CD14-positive monocyte (primary cell): Measurements from ENCODE around the gene USP28. TPM values are rescaled to one million over a fixed set of nuclear protein-coding genes. Genes with fewer than 3 reads are reported as not detected.

Source experiments
- DNase-seq, 3 donors: peaks; one replicate each; pipeline ENCODE4 v3.0.0-alpha.2; 2011 to 2022
- H2AFZ ChIP-seq: 2 replicates; pipeline ENCODE4 v1.6.0; 2012; ENCODE audit warnings: mild to moderate bottlenecking, low read depth, low read length, inconsistent platforms; ENCODE audit not compliant: insufficient read depth, poor library complexity, severe bottlenecking
- H3K27ac ChIP-seq, 2 donors: 1 replicate in 1 of 2; 2 replicates in 1 of 2; pipeline ENCODE4 v1.5.1; 2012 to 2013; ENCODE audit warnings: low read length in 2 of 2, control low read depth in 1 of 2, inconsistent platforms in 1 of 2, low read depth in 1 of 2, mild to moderate bottlenecking in 1 of 2
- H3K27me3 ChIP-seq, 2 donors: one replicate each; pipeline versions ENCODE4 v1.6.0 to v1.6.1; 2011 to 2013; ENCODE audit warnings: low read length in 2 of 2; ENCODE audit not compliant: control insufficient read depth in 2 of 2, insufficient read depth in 2 of 2
- H3K36me3 ChIP-seq, 2 donors: replicated peaks in 1 of 2; 1 replicate in 1 of 2; 2 replicates in 1 of 2; pipeline versions ENCODE4 v1.5.1 to v1.6.1; 2012 to 2013; ENCODE audit warnings: low read length in 2 of 2, control low read depth in 1 of 2, inconsistent platforms in 1 of 2, mild to moderate bottlenecking in 1 of 2; ENCODE audit not compliant: insufficient read depth in 2 of 2, control insufficient read depth in 1 of 2
- H3K4me1 ChIP-seq, 2 donors: 1 replicate in 1 of 2; 2 replicates in 1 of 2; pipeline versions ENCODE4 v1.5.1 to v1.6.1; 2012 to 2013; ENCODE audit warnings: low read length in 2 of 2, control low read depth in 1 of 2, inconsistent platforms in 1 of 2, mild to moderate bottlenecking in 1 of 2, moderate library complexity in 1 of 2; ENCODE audit not compliant: insufficient read depth in 2 of 2, control insufficient read depth in 1 of 2
- H3K4me2 ChIP-seq: replicated peaks from 2 replicates; pipeline ENCODE3; 2012; ENCODE audit warnings: low read length, moderate library complexity, mild to moderate bottlenecking; ENCODE audit not compliant: poor library complexity, severe bottlenecking; ENCODE audit errors: extremely low read depth
- H3K4me3 ChIP-seq, 3 experiments: fragments of 200-600 bp in 1 of 3; sonication (generic) in 1 of 3; replicated peaks in 1 of 3; 1 replicate in 2 of 3; 2 replicates in 1 of 3; pipeline ENCODE4 v1.5.1; 2011 to 2013; ENCODE audit warnings: low read length in 3 of 3, mild to moderate bottlenecking in 3 of 3, control low read depth in 2 of 3, low read depth in 2 of 3, inconsistent platforms in 1 of 3, moderate library complexity in 1 of 3
- H3K79me2 ChIP-seq: 2 replicates; pipeline ENCODE4 v1.6.0; 2012; ENCODE audit warnings: mild to moderate bottlenecking, control low read depth, inconsistent platforms, low read length, moderate library complexity; ENCODE audit not compliant: insufficient read depth
- H3K9ac ChIP-seq: 2 replicates; pipeline ENCODE4 v1.6.0; 2017; ENCODE audit warnings: low read length, mild to moderate bottlenecking; ENCODE audit not compliant: insufficient read depth, poor library complexity, severe bottlenecking
- H3K9me3 ChIP-seq, 2 donors: replicated peaks in 1 of 2; 1 replicate in 1 of 2; 2 replicates in 1 of 2; pipeline versions ENCODE4 v1.5.1 to v1.6.1; 2012 to 2013; ENCODE audit warnings: low read length in 2 of 2, control low read depth in 1 of 2; ENCODE audit not compliant: control insufficient read depth in 1 of 2, insufficient read depth in 1 of 2
- H4K20me1 ChIP-seq: 2 replicates; pipeline ENCODE4 v1.6.0; 2012; ENCODE audit warnings: mild to moderate bottlenecking, low read length, control low read depth, moderate library complexity; ENCODE audit not compliant: insufficient read depth
- H3K27ac Mint-ChIP-seq, 7 donors: one replicate each; pipeline ENCODE4 v1.8.0; 2020; ENCODE audit warnings: mild to moderate bottlenecking in 7 of 7, mixed read lengths in 7 of 7, moderate library complexity in 6 of 7, inconsistent platforms in 2 of 7
- H3K27me3 Mint-ChIP-seq, 3 donors: one replicate each; pipeline ENCODE4 v1.8.0; 2021 to 2022; ENCODE audit warnings: low read depth in 3 of 3, mild to moderate bottlenecking in 3 of 3, mixed read lengths in 3 of 3, moderate library complexity in 3 of 3, inconsistent platforms in 1 of 3
- H3K36me3 Mint-ChIP-seq, 2 donors: one replicate each; pipeline ENCODE4 v1.8.0; 2020; ENCODE audit warnings: mixed read lengths in 2 of 2, inconsistent platforms in 1 of 2, mild to moderate bottlenecking in 1 of 2
- H3K4me1 Mint-ChIP-seq: one replicate; pipeline ENCODE4 v1.8.0; 2020; ENCODE audit warnings: mild to moderate bottlenecking, mixed read lengths
- H3K4me3 Mint-ChIP-seq, 2 donors: one replicate each; pipeline ENCODE4 v1.8.0; 2020; ENCODE audit warnings: mild to moderate bottlenecking in 2 of 2, mixed read lengths in 2 of 2, moderate library complexity in 1 of 2
- H3K9me3 Mint-ChIP-seq, 7 donors: one replicate each; pipeline ENCODE4 v1.8.0; 2020 to 2022; ENCODE audit warnings: mixed read lengths in 7 of 7, mild to moderate bottlenecking in 6 of 7, moderate library complexity in 6 of 7, inconsistent platforms in 2 of 7
- CTCF ChIP-seq: fragments of 200-600 bp; IDR thresholded peaks from one replicate; pipeline ENCODE4 v1.8.0; 2022; ENCODE audit warnings: antibody characterized with exemption, mild to moderate bottlenecking
- WGBS: methylation state at CpG from one replicate; pipeline ENCODE4 v1.1.5; 2013; ENCODE audit warnings: missing lambda C conversion rate; ENCODE audit not compliant: insufficient coverage; 5-methylcytosine and 5-hydroxymethylcytosine counted together
- intact Hi-C, 2 donors: fragments of 100-400 bp; cut with micrococcal nuclease; formaldehyde crosslinking; loops; one replicate each; pipeline versions ENCODE4 v1.15.0 to v1.15.1; 2023
- polyA plus RNA-seq, 3 donors: library from polyadenylated mRNA; depleted of rRNA in 1 of 3; unstranded in 2 of 3; stranded (reverse) in 1 of 3; fragments of 300-500 nt in 2 of 3; fragments of >200 nt in 1 of 3; fragmentation: Illumina TruSeq in 2 of 3; gene quantifications; 1 replicate in 2 of 3; 2 replicates in 1 of 3; pipeline ENCODE4 v1.2.3, GENCODE V29; 2012 to 2021

Gene USP28
- polyA plus RNA-seq, 3 donors: 13.4 to 21.9 (median 17.7) TPM

DNA sequence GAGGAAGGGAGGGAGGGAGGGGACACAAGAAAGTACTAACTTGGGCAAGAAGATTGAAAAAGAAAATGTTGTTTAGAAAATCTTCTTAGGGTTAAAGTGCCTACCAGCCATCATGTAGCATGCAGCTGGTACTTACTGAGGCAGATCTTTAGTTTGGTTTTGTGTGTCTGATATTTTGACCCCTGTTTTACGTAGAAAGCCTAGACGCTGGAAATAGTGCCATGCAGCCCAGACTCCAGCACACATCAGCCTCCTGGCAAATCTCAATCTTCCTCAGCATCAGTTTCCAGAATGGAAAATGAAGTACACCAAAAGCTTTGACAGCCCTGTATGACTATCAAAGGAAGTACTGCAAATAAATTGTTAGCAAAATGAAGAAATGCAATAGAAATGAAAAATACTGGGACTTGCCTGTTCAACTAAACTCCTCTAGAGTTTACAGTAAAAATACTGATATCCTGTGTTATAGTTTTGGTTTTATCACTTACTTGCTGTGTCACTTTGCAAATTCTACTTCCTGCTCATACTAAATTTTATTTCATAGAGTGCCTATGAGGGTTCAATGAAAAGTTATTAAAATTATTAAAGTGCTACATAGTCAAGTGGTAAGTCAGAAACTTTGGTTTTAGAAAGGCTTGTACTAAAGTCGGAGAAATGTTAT, 7.4 kb downstream of the USP28 start:
- H3K4me3 Mint-ChIP-seq: no peak overlapping the region
- intact Hi-C loops: no loop called here
- no CpG with 5 or more reads among the region's 3 CpGs for WGBS
- no peaks in the 10 kb centered on the region for H3K36me3 ChIP-seq
- no peak overlapping the region for H3K4me3 ChIP-seq
- H3K4me2 ChIP-seq: no peak overlapping the region
- no peak overlapping the region for H2AFZ ChIP-seq
- H3K36me3 Mint-ChIP-seq: peaks cover 12 to 27% of the 10 kb centered on the region in 2 donors
- no peak overlapping the region for H3K27ac ChIP-seq
- no peak for TF ChIP-seq CTCF
- H3K79me2 ChIP-seq: no peaks in the 10 kb centered on the region
- no peak overlapping the region for H3K9ac ChIP-seq
- DNase-seq: no peak
- H3K4me1 Mint-ChIP-seq: peaks cover 8% of the 10 kb centered on the region
- H3K9me3 ChIP-seq: no peaks in the 10 kb centered on the region
- no peaks in the 10 kb centered on the region for H3K4me1 ChIP-seq
- H3K9me3 Mint-ChIP-seq: peaks cover 0 to 2% (median 0%) of the 10 kb centered on the region in 7 donors
- peaks cover 0 to 3% (median 2%) of the 10 kb centered on the region in 3 donors for H3K27me3 Mint-ChIP-seq
- H3K27ac Mint-ChIP-seq: no peak overlapping the region
- H3K27me3 ChIP-seq: no peaks in the 10 kb centered on the region
- H4K20me1 ChIP-seq: no peaks in the 10 kb centered on the region

- H3K79me2 ChIP-seq: no peaks in the 10 kb centered on the region
- intact Hi-C loops: no loop called here
- no peaks in the 10 kb centered on the region for H3K27me3 ChIP-seq
- no peak for DNase-seq
- no peak overlapping the region for H3K4me2 ChIP-seq
- H4K20me1 ChIP-seq: no peaks in the 10 kb centered on the region
- Mint-ChIP-seq H3K36me3 (peaks cover 9 to 16% of the 10 kb centered on the region in 2 donors), H3K9me3 (peaks cover 0 to 2% (median 0%) of the 10 kb centered on the region in 7 donors), H3K4me1 (peaks cover 5% of the 10 kb centered on the region), H3K4me3 (no peak overlapping the region), H3K27me3 (peaks cover 0 to 2% (median 1%) of the 10 kb centered on the region in 3 donors), H3K27ac (no peak overlapping the region)
- no peaks in the 10 kb centered on the region for H3K4me1 ChIP-seq
- no peak overlapping the region for H2AFZ ChIP-seq
- H3K9ac ChIP-seq: no peak overlapping the region
- TF ChIP-seq CTCF: no peak
- H3K27ac ChIP-seq: no peak overlapping the region
- no peaks in the 10 kb centered on the region for H3K9me3 ChIP-seq
- H3K36me3 ChIP-seq: no peaks in the 10 kb centered on the region
- WGBS: 97% methylated on average over 7 of the region's 8 CpGs
- H3K4me3 ChIP-seq: no peak overlapping the region
These were observed 9.5 kb downstream of the USP28 start for GRCh38 chr11:113865873-113866272.
